ENCODE results near the gene ATP1A1.

DNA sequence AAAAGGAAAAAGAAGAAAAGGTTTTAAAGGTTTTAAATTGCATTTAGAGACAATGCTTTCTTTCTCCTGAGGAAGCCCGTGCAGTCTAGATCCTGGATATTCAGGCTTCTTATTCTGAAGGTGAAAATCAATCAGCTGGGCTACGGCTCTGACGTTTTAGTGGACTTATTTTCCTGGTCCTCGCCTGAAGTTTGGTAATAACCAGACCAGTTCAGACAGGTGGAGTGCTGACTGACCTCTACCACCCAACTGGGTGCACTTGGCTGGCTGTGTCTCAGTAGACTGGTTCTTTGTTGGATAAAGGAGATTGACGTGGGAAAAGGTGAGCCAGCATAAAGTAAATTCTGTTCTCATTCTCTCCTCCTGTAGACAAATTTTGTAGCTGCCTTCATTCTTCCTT, 7.2 kb upstream of the ATP1A1 start:
- no peak for TF ChIP-seq NR3C1 (CRISPR knock-in tag; conservative IDR thresholded peaks at IDR 0.05; ENCODE audit: low read depth)
- TF ChIP-seq, protein P1, sequence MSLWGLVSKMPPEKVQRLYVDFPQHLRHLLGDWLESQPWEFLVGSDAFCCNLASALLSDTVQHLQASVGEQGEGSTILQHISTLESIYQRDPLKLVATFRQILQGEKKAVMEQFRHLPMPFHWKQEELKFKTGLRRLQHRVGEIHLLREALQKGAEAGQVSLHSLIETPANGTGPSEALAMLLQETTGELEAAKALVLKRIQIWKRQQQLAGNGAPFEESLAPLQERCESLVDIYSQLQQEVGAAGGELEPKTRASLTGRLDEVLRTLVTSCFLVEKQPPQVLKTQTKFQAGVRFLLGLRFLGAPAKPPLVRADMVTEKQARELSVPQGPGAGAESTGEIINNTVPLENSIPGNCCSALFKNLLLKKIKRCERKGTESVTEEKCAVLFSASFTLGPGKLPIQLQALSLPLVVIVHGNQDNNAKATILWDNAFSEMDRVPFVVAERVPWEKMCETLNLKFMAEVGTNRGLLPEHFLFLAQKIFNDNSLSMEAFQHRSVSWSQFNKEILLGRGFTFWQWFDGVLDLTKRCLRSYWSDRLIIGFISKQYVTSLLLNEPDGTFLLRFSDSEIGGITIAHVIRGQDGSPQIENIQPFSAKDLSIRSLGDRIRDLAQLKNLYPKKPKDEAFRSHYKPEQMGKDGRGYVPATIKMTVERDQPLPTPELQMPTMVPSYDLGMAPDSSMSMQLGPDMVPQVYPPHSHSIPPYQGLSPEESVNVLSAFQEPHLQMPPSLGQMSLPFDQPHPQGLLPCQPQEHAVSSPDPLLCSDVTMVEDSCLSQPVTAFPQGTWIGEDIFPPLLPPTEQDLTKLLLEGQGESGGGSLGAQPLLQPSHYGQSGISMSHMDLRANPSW (CRISPR knock-in tag; conservative IDR thresholded peaks at IDR 0.05; ENCODE audit: low read depth), result no peak
- TF ChIP-seq, protein P2, sequence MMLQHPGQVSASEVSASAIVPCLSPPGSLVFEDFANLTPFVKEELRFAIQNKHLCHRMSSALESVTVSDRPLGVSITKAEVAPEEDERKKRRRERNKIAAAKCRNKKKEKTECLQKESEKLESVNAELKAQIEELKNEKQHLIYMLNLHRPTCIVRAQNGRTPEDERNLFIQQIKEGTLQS (CRISPR knock-in tag; conservative IDR thresholded peaks at IDR 0.05), result no peak
- TF ChIP-seq, protein P3, sequence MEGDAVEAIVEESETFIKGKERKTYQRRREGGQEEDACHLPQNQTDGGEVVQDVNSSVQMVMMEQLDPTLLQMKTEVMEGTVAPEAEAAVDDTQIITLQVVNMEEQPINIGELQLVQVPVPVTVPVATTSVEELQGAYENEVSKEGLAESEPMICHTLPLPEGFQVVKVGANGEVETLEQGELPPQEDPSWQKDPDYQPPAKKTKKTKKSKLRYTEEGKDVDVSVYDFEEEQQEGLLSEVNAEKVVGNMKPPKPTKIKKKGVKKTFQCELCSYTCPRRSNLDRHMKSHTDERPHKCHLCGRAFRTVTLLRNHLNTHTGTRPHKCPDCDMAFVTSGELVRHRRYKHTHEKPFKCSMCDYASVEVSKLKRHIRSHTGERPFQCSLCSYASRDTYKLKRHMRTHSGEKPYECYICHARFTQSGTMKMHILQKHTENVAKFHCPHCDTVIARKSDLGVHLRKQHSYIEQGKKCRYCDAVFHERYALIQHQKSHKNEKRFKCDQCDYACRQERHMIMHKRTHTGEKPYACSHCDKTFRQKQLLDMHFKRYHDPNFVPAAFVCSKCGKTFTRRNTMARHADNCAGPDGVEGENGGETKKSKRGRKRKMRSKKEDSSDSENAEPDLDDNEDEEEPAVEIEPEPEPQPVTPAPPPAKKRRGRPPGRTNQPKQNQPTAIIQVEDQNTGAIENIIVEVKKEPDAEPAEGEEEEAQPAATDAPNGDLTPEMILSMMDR (IDR thresholded peaks at IDR 0.05), result no peak
- TF ChIP-seq, protein P4, sequence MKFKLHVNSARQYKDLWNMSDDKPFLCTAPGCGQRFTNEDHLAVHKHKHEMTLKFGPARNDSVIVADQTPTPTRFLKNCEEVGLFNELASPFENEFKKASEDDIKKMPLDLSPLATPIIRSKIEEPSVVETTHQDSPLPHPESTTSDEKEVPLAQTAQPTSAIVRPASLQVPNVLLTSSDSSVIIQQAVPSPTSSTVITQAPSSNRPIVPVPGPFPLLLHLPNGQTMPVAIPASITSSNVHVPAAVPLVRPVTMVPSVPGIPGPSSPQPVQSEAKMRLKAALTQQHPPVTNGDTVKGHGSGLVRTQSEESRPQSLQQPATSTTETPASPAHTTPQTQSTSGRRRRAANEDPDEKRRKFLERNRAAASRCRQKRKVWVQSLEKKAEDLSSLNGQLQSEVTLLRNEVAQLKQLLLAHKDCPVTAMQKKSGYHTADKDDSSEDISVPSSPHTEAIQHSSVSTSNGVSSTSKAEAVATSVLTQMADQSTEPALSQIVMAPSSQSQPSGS (CRISPR knock-in tag; IDR thresholded peaks at IDR 0.05; ENCODE audit: borderline replicate concordance, low read depth), result no peak
- TF ChIP-seq IRF2 (CRISPR knock-in tag; IDR thresholded peaks at IDR 0.05; ENCODE audit: borderline replicate concordance, low read depth), result no peak
- TF ChIP-seq JUN (CRISPR knock-in tag; IDR thresholded peaks at IDR 0.05), result no peak
- TF ChIP-seq CREM (CRISPR knock-in tag; IDR thresholded peaks at IDR 0.05), result no peak
- no peak for TF ChIP-seq FOXJ3 (CRISPR knock-in tag; IDR thresholded peaks at IDR 0.05; ENCODE audit: borderline replicate concordance)
- no peak for TF ChIP-seq MXD4 (CRISPR knock-in tag; IDR thresholded peaks at IDR 0.05; ENCODE audit: borderline replicate concordance)
- TF ChIP-seq NR2C2 (CRISPR knock-in tag; IDR thresholded peaks at IDR 0.05), result no peak
- TF ChIP-seq, protein P5, sequence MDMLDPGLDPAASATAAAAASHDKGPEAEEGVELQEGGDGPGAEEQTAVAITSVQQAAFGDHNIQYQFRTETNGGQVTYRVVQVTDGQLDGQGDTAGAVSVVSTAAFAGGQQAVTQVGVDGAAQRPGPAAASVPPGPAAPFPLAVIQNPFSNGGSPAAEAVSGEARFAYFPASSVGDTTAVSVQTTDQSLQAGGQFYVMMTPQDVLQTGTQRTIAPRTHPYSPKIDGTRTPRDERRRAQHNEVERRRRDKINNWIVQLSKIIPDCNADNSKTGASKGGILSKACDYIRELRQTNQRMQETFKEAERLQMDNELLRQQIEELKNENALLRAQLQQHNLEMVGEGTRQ (CRISPR knock-in tag; IDR thresholded peaks at IDR 0.05), result no peak
